GM12872 (cell line): Measurements from ENCODE around the gene GNAS.

Source experiments
- CTCF ChIP-seq: IDR thresholded peaks from 3 replicates; pipeline ENCODE4 v1.5.1; 2011; ENCODE audit warnings: low read depth, mild to moderate bottlenecking, low read length, moderate library complexity; ENCODE audit not compliant: insufficient read depth

GNAS gene

GRCh38 chr20:58941471-58941870 lies 89.0 kb downstream of the GNAS start:
- TF ChIP-seq CTCF: no peak

- TF ChIP-seq CTCF: no peak
These were observed 90.0 kb downstream of the GNAS start for GRCh38 chr20:58942549-58942948.

GRCh38 chr20:58944610-58945009 lies 92.1 kb downstream of the GNAS start:
- TF ChIP-seq CTCF: no peak

GRCh38 chr20:58945965-58946631 lies 93.6 kb downstream of the GNAS start:
- no peak for TF ChIP-seq CTCF

GRCh38 chr20:58950603-58951002 lies 98.1 kb downstream of the GNAS start:
- TF ChIP-seq CTCF: 0 out of 3 replicates have a peak, but pooled peaks have one; percentile 14

GRCh38 chr20:58953050-58953449 lies 100.5 kb downstream of the GNAS start:
- TF ChIP-seq CTCF: no peak

- no peak for TF ChIP-seq CTCF
These were observed 103.6 kb downstream of the GNAS start for GRCh38 chr20:58956078-58956477.
